Stomach smooth muscle (tissue), 2 donors: Measurements from ENCODE around the gene PPM1H.
"Not testable (repeated sequence)": the region's sequence is repeated elsewhere in the genome, so short reads cannot be mapped to it uniquely, and the experiment has no call there.

Source experiments
- H3K27ac ChIP-seq: one replicate; pipeline ENCODE4 v1.7.0; 2013; ENCODE audit warnings: mild to moderate bottlenecking, low read length, inconsistent platforms
- H3K27me3 ChIP-seq, 2 donors: one replicate each; pipeline ENCODE4 v1.7.0; 2013; ENCODE audit warnings: low read length in 2 of 2; ENCODE audit not compliant: insufficient read depth in 2 of 2, control insufficient read depth in 1 of 2
- H3K36me3 ChIP-seq, 2 donors: one replicate each; pipeline ENCODE4 v1.7.0; 2013; ENCODE audit warnings: low read length in 2 of 2; ENCODE audit not compliant: control insufficient read depth in 2 of 2, insufficient read depth in 2 of 2
- H3K4me1 ChIP-seq: one replicate; pipeline ENCODE4 v1.7.0; 2013; ENCODE audit warnings: low read length; ENCODE audit not compliant: control insufficient read depth, insufficient read depth
- H3K4me3 ChIP-seq, 2 donors: one replicate each; pipeline ENCODE4 v1.7.0; 2013; ENCODE audit warnings: low read length in 2 of 2
- H3K9ac ChIP-seq, 2 donors: one replicate each; pipeline ENCODE4 v1.7.0; 2013; ENCODE audit warnings: low read length in 2 of 2, mild to moderate bottlenecking in 1 of 2
- H3K9me3 ChIP-seq, 2 donors: one replicate each; pipeline ENCODE4 v1.7.0; 2013; ENCODE audit warnings: low read length in 2 of 2; ENCODE audit not compliant: control insufficient read depth in 2 of 2
- donor health status: healthy.
- donor health status: Pancreatic carcinoma.

Gene PPM1H

GRCh38 chr12:62737188-62737587 is 197.8 kb downstream of the PPM1H start:
- H3K27me3 ChIP-seq = no peaks in the 10 kb centered on the region
- no peaks in the 10 kb centered on the region for H3K36me3 ChIP-seq
- no peaks in the 10 kb centered on the region for H3K9me3 ChIP-seq
- H3K27ac ChIP-seq = no peak overlapping the region
- peaks cover 4% of the 10 kb centered on the region for H3K4me1 ChIP-seq
- no peak overlapping the region for H3K4me3 ChIP-seq
- no peak overlapping the region for H3K9ac ChIP-seq

DNA sequence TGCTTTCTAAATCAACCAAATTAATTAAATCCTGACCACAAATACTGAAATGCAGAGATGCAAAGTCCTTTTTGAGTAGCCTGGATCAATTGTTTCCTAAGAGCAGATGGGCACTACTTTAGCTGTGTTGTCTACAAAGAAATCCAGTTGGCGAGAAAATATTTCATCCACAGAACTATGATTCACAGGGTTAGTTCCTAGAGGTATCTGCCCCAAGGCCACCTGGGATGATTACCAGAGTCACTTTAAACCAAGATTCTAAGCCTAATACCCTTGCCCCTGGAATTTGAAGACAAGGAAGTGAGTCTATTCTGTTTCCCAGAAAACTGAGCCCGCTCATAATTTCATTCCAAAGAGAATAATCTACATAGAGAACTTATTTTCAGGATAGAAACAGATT is 198.4 kb downstream of the PPM1H start:
- H3K4me3 ChIP-seq = no peak overlapping the region
- H3K9ac ChIP-seq = no peak overlapping the region
- peaks cover 10% of the 10 kb centered on the region for H3K4me1 ChIP-seq
- H3K27me3 ChIP-seq = no peaks in the 10 kb centered on the region
- no peaks in the 10 kb centered on the region for H3K9me3 ChIP-seq
- no peaks in the 10 kb centered on the region for H3K36me3 ChIP-seq
- no peak overlapping the region for H3K27ac ChIP-seq

DNA sequence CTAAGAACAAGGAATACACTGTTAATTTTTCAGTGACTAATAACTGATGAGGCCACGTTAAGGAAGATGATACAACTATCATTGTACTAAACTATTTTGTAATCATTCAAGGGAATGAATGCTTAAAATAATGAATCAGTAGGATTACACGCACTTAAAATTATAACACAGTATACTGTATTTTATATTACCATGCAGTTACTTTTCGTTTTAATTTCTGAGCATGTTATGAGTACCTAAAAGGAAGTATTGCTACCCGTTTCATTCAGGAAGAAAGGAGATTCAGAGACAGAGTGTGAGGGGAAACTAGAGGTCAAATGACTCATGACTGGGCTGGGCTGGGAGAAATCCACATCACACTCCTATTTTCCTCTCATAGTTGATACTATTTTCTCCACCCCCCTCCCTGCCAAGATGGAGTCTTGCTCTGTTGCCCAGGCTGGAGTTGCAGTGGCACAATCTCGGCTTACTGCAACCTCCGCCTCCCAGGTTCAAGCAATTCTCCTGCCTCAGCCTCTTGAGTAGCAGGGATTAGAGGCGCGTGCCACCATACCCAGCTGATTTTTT is 202.0 kb downstream of the PPM1H start:
- Histone ChIP-seq H3K4me3 (no peak overlapping the region), H3K9me3 (no peaks in the 10 kb centered on the region), H3K4me1 (peaks cover 24% of the 10 kb centered on the region), H3K27me3 (no peaks in the 10 kb centered on the region), H3K9ac (no peak overlapping the region), H3K27ac (no peak overlapping the region), H3K36me3 (no peaks in the 10 kb centered on the region)

- H3K36me3 ChIP-seq = no peaks in the 10 kb centered on the region
- H3K27ac ChIP-seq = peak overlapping the region; percentile 69
- H3K27me3 ChIP-seq = no peaks in the 10 kb centered on the region
- no peaks in the 10 kb centered on the region for H3K9me3 ChIP-seq
- peak overlapping the region; percentile 1 to 47 for H3K9ac ChIP-seq
- peak overlapping the region; percentile 42 to 68 for H3K4me3 ChIP-seq
- peaks cover 24% of the 10 kb centered on the region for H3K4me1 ChIP-seq
Observed at GRCh38 chr12:62731055-62731820, 203.7 kb downstream of the PPM1H start.

- Histone ChIP-seq H3K27me3 (no peaks in the 10 kb centered on the region), H3K4me3 (peak overlapping the region in 1 of 2 donors; percentile 68), H3K4me1 (peaks cover 24% of the 10 kb centered on the region), H3K36me3 (no peaks in the 10 kb centered on the region), H3K27ac (peak overlapping the region; percentile 69), H3K9me3 (no peaks in the 10 kb centered on the region), H3K9ac (peak overlapping the region in 1 of 2 donors; percentile 1)
Observed at GRCh38 chr12:62730649-62731048, 204.3 kb downstream of the PPM1H start.

DNA sequence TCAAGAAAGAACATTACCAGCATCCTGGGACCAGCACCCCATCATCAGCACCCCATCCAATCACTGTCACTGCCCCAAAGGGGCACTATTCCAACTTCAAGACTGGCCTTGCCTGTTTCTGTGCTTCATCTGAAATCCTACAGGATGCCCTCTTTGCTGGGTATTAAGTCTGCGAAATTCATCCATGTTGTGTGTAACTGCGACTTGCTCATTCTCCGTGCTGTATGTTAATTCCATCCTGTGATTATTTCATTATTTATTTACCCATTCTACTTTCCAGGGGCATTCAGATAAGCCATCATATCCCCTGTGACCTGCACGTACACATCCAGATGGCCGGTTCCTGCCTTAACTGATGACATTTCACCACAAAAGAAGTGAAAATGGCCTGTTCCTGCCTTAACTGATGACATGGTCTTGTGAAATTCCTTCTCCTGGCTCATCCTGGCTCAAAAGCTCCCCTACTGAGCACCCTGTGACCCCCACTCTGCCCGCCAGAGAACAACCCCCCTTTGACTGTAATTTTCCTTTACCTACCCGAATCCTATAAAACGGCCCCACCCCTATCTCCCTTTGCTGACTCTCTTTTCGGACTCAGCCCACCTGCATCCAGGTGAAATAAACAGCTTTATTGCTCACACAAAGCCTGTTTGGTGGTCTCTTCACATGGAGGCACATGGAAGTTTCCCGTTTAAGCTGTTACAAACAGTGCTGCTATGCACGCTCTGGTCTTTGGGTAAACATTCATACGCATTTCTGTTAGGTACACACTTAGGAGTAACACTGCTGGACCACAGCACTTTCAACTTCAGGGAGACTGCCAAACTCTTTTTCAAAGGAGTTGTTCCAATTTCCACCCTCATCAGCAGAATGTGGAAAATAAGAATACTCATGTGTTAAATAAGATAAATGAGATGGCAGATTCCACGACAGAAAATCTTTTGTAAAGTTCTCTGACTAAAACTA is 205.1 kb downstream of the PPM1H start:
- H3K27me3 ChIP-seq, H3K27ac ChIP-seq, H3K36me3 ChIP-seq, H3K9ac ChIP-seq, H3K9me3 ChIP-seq: not testable (repeated sequence)
- Histone ChIP-seq H3K4me3 (peak overlapping the region in 1 of 2 donors; percentile 4), H3K4me1 (peaks cover 29% of the 10 kb centered on the region)

DNA sequence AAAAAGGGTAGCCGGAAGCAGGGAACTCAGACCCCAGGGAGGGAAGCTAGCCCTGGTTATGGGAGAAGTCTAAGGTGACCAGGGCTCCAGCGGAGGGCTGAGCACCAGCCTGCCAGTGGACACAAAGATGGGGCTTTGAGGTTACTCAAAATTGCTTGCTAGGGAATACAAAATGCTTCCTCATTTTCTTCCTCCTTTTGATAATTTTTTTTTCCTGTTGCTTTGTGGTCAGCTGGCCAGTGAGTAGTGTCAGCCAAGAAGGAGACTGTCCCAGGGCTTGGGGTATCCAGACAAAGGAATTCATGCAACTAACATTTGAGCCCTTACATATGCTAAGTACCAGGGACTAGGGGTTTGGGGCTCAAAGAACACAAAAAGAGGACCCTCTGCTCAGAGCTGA is 206.2 kb downstream of the PPM1H start:
- H3K4me3 ChIP-seq = no peak overlapping the region
- H3K27ac ChIP-seq = no peak overlapping the region
- H3K9ac ChIP-seq = no peak overlapping the region
- no peaks in the 10 kb centered on the region for H3K36me3 ChIP-seq
- no peaks in the 10 kb centered on the region for H3K9me3 ChIP-seq
- no peaks in the 10 kb centered on the region for H3K27me3 ChIP-seq
- H3K4me1 ChIP-seq = peaks cover 33% of the 10 kb centered on the region

- H3K27me3 ChIP-seq = no peaks in the 10 kb centered on the region
- no peak overlapping the region for H3K4me3 ChIP-seq
- no peak overlapping the region for H3K27ac ChIP-seq
- no peaks in the 10 kb centered on the region for H3K36me3 ChIP-seq
- peaks cover 24% of the 10 kb centered on the region for H3K4me1 ChIP-seq
- no peaks in the 10 kb centered on the region for H3K9me3 ChIP-seq
- H3K9ac ChIP-seq = no peak overlapping the region
Observed at GRCh38 chr12:62726471-62726980, 208.4 kb downstream of the PPM1H start.

DNA sequence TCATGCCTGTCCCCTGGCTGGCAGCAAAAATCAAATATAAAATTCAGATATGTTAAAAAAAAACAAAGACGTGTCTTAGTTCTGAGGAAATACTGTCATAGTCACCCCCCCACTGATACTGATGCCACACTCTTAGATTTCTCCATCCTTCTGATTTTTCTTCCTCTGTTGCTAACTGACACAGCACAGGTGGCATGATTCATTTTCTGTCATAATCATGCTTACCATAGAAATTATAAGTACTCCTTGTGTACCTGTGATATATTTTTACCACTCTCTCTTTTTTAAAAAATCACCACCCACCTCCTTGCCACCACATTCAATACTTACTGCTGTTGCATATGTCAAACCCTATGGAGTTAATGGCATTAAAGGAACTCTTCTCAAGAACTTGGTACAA is 209.2 kb downstream of the PPM1H start:
- peaks cover 20% of the 10 kb centered on the region for H3K4me1 ChIP-seq
- no peak overlapping the region for H3K4me3 ChIP-seq
- H3K27ac ChIP-seq = no peak overlapping the region
- no peaks in the 10 kb centered on the region for H3K36me3 ChIP-seq
- H3K9ac ChIP-seq = no peak overlapping the region
- H3K27me3 ChIP-seq = no peaks in the 10 kb centered on the region
- H3K9me3 ChIP-seq = no peaks in the 10 kb centered on the region

DNA sequence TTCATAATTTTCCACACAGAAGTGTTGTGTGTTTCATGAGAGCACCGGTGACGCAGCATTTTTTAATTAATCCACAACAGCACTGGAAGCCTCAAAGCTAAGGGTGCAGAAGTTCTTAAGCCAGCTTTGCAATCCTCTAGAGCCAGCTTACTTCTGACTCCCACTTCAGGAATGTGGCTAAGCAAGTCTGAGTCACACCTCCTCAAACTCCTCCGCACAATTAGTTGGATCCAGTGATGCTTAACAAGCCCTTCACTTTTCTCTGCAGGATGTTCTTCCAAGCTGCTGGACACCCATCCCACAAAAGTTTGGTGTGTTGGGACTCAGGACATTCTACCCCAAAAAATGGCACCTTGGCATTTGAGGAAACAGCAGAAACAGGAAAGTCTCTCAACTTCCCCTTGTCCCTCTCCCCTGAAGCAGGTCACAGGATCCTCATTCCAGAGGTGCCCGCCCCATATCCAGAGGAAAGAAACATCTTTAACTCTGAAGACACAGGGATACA is 210.0 kb downstream of the PPM1H start:
- Histone ChIP-seq H3K4me3 (no peak overlapping the region), H3K27ac (peak overlapping the region; percentile 1), H3K27me3 (no peaks in the 10 kb centered on the region), H3K36me3 (no peaks in the 10 kb centered on the region), H3K9me3 (no peaks in the 10 kb centered on the region), H3K9ac (no peak overlapping the region), H3K4me1 (peaks cover 24% of the 10 kb centered on the region)
